ENCODE measurements around the gene GNG2.

DNA sequence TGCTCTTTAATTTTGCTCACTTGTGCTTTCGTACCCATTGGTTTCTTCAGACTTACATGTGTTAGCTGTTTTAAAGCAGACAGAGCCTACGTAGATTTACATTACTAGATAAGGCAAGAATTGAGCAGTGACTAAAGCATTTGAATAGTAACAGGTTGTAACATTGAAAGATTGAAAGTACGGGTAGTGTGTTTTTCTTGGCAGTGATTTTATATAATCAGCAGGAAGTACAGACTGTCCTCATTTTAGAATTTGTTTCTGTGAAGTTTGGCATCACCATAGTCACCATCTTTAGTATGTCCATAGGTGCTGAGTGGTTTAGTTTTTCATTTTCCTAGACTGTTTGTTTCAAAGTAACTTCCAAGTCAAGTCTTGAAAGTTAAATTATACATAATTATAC, 142.9 kb downstream of the GNG2 start:
- no peak for TF ChIP-seq ZNF274 (IDR thresholded peaks at IDR 0.05; ENCODE audit: low read depth, low read length)
- no peak for TF ChIP-seq YY1 (IDR thresholded peaks at IDR 0.05; ENCODE audit: insufficient read depth, insufficient read length)
- TF ChIP-seq SUZ12 (IDR thresholded peaks at IDR 0.05; ENCODE audit: extremely low read depth, insufficient read depth, insufficient read length): no peak
